HG02623 (cell line): ENCODE results near the gene STIM2.
A peak's percentile ranks its signal among the peaks of the same experiment; 100 is the strongest.

ENCODE experiments used
- ATAC-seq: cut with Tn5 transposase; IDR thresholded peaks from one replicate; pipeline ENCODE4 v1.9.1; 2021; ENCODE audit warnings: moderate library complexity; ENCODE audit not compliant: unreplicated experiment

The STIM2 gene

DNA sequence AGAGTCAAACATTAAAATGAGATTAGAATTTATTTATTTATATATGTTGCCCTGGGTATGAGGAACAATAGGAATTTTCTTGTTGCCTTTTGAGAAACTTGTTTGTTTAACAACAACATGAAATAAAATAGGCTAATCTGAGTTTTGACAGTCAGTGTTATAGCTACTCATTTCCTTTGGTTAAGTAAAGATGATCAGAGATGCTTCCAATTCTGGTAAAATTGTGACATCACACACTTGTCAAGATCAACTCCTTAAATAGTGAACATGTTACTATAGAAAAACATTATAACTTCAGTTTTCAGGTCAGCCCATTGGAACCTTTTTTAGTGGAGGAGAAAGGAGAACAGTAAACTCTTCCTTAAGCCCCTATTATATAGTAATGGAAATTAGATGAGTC, 136.1 kb downstream of the STIM2 start:
- ATAC-seq: no peak

DNA sequence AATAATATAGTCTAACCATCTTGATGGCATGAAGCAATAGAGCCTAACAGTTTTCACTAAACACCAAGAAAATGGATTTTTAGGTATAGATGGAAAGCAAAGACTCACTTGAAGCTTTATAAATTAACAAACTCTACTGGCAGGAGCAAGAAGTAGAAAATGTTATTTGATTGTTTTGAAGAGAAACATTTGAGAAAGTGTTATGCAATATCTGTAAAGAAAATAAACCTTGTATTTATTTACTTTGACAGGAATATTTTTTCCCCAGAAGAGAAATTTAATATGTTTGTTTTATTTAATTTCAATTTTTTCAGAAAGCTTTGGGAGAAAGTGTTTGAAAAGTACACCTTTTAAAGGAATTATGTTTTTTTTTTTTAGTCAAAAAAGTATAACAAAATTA, 139.0 kb downstream of the STIM2 start:
- no peak for ATAC-seq

DNA sequence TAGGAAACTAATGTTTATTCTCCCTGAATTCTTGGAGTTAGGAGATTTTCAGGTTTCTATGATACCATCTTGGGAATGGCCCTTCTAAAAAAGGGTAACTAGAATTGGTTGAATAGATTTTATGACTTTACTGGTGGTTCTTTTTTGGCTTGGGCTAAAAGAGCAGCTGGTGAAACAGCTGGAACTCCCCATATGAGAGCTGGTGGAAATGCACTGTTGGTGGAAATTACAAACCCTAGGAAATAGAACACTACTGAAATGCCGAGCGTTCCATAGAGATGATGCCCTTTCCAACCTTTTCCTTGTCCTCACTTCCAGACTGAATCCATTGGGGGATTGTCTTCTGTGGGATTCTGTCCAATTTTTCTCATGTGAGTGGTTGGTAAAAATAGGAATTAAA, 139.5 kb downstream of the STIM2 start:
- ATAC-seq: no peak

DNA sequence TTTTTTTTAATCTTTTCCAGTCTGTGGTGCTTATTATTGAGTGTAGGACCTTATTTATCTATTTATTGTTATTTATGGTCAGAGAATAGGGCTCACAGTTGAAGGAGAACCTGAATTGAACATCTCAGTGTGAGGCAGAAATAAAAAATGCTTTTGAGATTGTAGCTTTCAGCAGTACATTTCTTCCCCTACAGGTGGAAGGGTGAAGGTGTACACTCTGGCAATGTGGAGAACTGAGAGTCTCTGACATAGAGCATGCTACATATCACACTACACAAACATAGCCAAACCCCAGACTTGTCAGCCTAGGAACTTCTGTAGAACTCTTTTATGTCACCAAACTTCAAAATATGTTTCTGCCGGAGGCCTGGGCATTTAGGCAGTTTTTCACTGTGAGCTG, 140.2 kb downstream of the STIM2 start:
- ATAC-seq: peak; percentile 83

DNA sequence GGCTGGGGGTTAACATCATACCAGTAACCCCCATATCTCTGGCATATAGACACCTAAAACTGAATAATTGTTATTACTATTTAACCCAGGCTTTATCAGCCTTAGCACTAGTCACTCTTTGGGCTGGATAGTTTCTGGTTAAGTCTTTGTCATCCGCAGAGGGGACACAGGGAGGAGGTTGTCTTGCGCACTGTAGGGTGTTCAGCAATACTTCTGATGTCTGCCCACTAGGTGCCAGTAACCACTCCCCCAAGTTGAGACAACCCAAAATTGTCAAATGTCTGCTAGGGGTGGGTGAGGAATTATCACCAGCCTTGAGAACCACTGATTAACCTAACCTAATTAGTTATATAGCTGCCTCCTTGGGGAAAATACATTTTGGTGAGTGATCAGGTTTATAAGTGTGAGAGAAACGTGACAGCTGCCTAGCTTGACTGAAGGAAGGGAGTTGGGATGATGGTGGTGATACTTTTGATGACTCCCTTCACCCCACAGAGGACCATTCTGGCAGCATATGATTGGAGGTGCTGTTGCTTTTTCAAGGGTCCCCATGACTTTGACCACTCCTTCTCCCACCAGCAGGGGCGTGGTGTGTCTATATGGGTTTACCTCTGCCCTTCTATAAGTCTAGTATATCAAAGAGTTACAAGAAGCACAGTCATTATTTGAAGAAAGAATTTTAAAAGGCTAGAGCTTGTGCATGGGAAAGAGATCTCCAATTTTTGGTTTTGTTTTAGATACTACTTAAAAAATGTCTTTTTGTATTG, 140.9 kb downstream of the STIM2 start:
- ATAC-seq: no peak

DNA sequence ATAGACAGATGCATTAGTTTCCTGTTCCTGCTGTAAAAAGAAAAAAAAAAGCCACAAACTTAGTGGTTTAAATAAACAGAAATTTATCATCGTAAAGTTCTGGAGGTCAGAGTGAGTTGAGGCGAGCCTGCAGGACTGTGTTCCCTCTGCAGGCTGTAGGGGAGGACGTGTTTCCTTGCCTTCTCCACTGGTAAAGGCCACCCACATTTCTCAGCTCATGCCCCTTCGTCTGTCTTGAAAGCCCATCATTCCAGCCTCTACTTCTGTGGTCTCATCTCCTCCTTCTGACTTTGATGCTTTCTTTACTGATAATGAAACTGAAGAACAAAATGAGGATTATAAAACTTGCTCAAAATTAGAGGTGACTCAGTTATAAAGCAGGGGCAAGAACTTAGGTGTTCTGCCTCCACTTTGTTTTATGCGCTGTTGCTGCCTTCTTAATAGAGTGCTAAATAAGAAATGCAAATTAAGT, 143.0 kb downstream of the STIM2 start:
- no peak for ATAC-seq

DNA sequence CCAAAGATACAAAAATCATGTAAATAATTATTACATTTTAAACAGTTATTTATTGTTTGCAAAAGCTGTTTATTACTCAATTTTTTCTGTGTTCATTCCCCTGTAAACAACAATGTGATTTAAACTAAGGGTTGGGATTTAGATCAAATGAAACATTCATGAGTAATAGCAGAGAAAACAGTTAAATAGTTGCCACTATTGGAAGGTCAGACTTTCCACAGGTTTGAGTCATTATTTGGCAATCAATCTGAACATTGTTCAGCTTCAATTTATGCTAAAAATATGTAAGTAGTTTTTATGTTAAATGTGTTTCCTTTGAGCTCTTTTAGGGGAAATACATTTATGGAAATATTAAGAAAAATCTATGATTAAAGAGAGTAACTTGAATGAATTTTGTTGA, 144.9 kb downstream of the STIM2 start:
- ATAC-seq: no peak

DNA sequence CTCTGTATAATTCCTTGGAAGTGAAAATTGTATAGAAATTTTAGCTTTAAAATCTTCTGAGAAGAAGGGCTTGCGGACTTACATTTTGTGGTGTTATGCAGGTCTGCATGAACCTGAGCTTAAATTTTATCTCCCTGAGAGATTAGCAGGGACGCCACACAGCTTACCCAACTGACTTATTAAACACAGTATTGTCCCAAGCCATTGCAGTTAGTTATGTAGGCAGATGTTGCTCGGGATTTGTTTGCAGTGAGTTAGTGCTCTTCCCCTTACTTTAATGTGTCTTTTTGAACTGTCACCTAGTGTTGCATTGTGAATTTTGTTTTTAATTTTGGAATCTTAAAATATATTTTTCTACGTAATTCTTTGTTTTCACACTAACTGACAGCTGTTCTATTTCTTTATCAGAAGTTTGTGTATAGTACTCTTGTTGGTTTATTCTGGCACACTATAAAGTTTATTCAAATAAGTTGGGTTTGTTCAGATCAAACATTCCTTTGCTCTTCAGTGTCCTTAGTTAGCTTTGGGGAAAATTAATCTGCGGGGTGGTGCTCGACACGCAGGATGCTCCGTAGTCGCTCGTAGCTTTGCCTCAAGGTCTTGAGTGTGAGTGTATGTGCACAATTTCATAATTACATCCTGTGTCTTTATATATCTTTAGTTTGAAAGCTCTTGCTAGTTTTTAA, 145.4 kb downstream of the STIM2 start:
- ATAC-seq: no peak

DNA sequence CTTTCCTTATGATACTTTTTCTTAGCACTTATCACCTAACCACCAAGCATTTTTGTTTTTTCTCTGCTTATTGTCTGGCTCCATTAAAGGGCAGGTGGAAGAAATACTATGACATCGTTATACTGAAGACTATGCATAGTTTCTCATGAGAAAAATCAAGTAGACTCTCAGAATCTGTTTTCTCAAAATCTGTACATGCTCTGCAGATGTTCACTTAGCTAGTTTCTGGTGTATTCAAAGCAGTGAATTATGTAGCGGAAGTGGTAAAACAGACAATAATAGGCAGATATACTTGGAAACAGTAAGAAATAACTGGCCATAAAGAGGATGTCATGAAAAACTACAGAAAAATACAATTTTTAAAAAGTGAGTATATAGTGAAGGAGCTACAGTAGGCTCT, 146.0 kb downstream of the STIM2 start:
- ATAC-seq: no peak

DNA sequence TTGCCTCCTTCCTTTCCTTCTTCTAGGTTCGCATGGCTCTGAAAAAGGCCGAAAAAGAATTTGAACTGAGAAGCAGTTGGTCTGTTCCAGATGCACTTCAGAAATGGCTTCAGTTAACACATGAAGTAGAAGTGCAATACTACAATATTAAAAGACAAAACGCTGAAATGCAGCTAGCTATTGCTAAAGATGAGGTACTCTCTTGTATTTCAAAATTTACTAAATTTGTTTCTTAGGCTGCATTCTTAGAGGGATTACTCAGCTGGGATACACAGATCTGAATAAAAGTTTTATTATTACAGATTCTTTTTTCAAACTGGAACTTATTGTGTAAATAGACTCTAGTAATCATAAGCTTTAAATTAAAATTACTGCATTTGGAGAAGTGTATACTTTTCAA, 146.9 kb downstream of the STIM2 start:
- ATAC-seq: no peak

DNA sequence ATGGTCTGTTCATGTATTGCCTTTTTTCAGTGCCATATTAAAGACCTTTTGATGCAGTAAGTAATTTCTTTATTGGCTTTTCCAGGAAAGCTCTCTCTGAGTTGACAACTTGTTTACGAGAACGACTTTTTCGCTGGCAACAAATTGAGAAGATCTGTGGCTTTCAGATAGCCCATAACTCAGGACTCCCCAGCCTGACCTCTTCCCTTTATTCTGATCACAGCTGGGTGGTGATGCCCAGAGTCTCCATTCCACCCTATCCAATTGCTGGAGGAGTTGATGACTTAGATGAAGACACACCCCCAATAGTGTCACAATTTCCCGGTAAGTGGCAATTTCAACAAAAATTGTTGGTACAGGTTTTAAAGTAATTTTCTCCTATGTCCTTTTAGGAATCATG, 148.0 kb downstream of the STIM2 start:
- no peak for ATAC-seq

DNA sequence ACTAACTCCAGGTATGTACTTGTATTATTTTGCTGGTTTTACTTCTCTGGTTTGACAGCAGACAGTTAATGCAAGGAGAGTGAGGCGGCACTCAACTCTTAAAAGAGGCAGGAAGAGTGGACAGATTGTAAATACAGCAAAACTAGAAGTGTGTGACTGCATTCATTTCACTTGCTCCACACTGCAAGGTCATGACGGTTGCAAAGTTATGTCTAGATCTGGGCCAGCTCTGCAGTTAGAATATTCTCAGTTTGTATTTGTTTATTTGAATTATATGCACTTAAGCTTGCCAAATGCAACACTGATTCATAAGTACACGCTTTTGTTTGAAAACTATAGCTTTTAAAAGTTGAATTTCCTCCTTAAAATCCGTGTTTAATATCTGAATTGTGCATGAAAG, 148.9 kb downstream of the STIM2 start:
- ATAC-seq: no peak

DNA sequence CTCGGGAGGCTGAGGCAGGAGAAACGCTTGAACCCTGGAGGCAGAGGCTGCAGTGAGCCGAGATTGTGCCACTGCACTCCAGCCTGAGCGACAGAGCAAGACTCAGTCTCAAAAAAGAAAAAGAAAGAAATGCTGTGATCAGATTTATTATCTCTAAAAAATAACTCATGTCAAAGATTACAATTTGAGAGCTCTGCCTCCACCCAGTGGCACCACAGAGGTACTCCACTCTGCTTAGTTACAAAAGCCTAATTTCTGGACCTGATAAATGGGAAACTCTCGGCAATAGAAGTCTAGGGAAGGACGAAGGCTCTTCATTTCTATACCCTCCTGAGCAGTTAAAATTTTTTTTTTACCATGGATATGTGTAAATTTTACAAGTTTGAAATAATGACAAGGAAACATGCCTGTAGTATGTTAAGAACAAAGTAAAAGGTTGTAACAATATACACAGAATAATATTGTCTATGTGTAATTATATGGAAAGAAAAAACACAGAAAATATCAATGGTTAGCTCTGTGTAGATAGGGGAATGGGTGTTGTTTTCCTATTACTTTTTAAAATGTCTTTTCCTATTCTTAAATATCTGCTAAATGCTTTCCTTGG, 149.8 kb downstream of the STIM2 start:
- peak; percentile 79 for ATAC-seq

DNA sequence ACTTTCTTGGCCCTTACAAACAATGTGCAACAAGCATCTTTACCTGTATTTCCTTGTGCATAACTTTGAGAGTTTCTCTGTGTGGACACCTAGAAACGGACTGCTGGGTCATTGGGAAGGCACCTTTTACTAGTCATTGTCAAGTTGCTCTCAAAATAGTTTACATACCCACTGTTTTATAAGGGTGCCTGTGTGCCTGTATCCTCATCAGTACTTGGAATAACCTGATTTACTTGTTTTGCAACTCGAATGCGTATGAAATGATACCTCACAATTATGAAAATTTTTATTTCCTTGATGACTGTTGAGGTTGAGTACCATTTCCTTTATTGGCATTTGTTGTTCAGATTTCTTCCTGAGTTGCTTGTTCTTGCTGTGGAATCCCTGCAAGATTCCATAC, 150.8 kb downstream of the STIM2 start:
- no peak for ATAC-seq

DNA sequence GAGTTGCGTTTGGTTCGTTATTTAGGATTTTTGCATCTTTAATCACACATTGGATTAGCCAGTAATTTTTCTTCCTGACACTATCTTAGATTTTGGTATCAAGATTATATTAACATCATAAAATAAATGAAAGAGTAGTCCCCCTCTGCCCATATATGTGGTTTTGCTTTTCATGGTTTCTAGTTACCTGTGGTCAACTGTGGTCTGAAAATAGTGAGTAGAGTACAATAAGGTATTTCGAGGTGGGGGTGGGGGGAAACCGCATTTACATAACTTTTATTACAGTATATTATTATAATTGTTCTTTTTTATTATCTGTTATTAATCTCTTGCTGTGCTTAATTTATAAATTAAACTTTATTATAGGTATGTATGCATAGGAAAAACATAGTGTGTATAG, 152.4 kb downstream of the STIM2 start:
- ATAC-seq: no peak

DNA sequence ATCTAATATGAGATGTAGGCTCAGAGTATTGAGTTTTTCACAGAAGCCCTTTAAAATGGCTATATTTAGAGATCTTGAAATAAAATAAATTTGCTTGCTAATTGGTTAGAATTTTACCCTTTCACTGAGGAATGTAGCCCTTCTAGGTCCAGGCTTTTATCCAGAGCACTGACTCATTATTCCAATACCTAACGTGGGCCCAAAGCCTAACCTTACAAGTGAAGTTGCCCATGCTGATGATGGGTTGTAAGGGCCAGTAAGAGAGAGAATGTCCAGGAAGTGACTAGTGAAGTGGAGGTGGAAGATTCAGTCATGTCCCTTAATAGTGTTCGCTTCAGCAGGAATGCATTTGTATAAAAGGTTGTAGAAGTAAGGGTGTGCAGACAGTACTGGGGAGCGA, 155.9 kb downstream of the STIM2 start:
- ATAC-seq: no peak

DNA sequence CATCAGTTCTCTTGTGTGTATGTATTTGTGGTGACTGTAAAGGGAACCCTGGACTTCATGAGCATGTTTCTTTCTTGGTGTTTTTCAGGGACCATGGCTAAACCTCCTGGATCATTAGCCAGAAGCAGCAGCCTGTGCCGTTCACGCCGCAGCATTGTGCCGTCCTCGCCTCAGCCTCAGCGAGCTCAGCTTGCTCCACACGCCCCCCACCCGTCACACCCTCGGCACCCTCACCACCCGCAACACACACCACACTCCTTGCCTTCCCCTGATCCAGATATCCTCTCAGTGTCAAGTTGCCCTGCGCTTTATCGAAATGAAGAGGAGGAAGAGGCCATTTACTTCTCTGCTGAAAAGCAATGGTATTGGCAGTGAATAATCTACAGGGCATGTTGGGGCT, 157.0 kb downstream of the STIM2 start:
- ATAC-seq: no peak

DNA sequence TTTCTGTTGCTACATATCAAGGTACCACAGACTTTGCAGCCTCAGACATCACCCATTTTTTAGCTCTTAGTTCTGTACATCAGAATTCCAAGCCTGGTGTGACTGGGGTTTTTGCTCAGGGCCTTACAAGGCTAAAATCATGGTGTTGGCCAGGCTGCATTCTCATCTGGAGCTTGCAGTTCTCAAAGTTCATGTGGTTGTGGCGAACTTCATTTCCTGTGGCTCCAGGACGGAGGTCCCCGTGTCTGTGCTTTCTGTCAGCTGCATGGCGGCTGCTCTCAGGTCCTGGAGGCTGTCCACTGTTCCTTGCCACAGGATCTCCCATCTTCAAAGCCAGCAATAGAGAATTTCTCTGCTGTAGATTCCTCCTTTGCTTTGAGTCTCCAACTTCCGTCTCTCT, 157.4 kb downstream of the STIM2 start:
- ATAC-seq: no peak

DNA sequence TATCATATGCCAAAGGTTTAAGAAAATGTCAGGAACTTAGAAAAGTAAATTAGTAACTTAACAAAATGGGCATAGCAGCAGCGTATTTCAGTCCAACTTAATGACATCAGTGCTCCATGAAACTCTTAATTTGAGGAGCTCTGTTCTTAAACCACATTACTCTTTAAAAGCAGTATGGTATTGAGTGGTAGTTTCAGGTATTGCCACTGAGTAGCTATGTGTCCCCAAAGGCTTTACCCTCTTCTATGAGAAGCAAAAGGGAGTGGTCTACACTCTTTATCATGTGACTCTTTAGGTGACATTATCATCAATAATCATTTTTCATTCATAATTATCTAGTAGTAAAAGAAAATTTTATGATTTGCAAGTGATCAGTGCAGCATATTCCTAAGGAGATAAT, 158.3 kb downstream of the STIM2 start:
- no peak for ATAC-seq

DNA sequence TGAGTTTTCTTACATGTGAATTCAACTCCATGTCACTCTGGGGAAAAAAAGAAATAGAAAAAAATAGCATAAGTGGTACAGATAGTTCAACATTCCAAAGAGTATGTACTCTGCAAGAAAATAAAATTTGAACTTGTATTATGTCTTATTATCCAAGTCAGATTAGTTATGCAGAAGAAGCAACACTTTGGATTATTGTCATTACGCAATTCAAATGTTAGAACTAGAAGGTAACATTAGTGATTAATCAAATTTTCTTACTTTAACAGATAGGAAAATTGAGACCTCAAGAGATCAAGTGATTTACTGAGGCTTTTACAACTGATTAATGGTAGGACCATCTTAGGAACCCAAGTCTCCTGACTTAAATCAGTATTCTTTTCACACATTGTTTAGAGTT, 159.1 kb downstream of the STIM2 start:
- no peak for ATAC-seq

DNA sequence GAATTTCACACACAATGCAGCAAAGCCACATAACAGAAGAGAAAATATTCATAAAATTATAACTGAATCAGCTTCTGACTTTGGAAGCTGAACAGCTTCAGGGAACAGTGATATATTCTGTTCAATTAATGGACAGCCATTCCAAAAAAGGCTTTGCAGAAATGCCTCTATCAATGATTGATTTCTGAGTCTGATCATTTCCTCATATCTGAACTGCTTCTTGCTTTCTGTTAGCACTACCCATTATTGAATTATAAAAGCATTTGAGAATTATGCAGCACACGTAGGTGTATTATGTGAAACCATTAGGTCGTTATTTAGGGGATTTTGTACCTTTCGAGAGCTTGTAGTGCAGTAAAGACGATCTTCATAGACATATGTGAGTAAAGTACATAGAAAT, 159.6 kb downstream of the STIM2 start:
- ATAC-seq: no peak

DNA sequence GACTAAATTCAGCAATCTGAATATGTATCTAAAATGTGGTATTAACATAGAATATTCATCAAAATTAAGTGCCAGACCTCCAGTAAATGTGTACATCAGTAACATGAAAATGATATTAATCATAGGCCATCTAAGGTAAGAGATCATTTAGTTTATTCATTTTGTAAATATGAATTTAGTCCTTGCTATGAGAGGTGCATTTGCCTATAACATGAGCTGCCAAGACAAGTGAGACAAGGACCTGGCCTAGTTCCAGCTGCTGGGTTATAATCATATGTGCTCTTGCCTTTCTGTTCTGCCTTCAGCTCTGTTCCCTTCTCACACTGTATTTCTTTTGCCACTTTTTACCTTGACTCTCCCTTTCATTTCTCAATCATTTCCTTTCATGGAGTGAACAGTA, 160.0 kb downstream of the STIM2 start:
- no peak for ATAC-seq
